GM12864 (cell line): ENCODE measurements around the gene SLC6A20.

Source experiments
- DNase-seq: peaks from one replicate; pipeline ENCODE4 v3.0.0-alpha.2; 2011; ENCODE audit warnings: low read depth
- H3K4me3 ChIP-seq: 2 replicates; pipeline ENCODE4 v1.5.1; 2011; ENCODE audit warnings: mild to moderate bottlenecking, low read depth, low read length, control low read depth
- CTCF ChIP-seq: IDR thresholded peaks from 2 replicates; pipeline ENCODE4 v1.5.1; 2011; ENCODE audit warnings: low read depth, mild to moderate bottlenecking, moderate library complexity, low read length, control low read depth, inconsistent platforms; ENCODE audit errors: missing control alignments

The SLC6A20 gene

DNA sequence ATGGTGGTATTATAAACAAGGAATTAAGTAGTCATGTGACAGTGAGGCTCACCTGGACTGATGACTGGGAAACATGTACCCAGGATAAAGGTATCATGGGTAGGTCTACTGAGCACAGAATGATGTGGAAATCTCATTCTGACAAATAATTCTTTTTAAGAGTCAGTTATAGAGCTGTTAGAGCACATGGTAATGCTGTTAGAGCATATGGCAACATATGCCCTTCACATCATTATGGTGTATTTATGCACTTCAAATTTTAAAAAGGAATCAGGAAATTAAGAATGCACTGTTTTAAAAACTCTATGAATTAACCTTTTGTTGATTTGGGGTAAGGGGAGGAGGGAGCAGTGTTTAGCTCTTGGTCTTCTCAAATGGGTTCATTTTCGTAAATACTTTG, 1.7 kb downstream of the SLC6A20 start:
- no peak for DNase-seq
- no peak for TF ChIP-seq CTCF
- no peak overlapping the region for H3K4me3 ChIP-seq

DNA sequence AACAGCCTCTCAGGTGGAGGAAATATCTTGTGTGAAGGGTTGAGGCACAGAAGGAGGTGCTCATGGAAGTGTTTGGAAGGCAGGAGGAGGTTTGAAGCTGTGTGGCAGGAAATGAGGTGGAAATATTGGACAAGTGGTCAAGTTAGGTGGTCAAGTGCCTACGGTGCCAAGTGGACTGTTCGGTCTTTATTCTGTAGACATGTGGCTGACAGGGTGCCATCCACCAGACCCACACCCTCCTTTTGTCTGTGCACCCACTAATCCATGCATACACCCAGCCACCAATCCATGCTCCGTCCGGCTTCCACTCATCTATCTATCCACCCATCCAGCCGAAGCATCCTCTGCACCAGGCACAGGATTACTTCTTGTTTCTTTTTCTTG, 2.2 kb downstream of the SLC6A20 start:
- TF ChIP-seq CTCF: no peak
- no peak for DNase-seq
- H3K4me3 ChIP-seq: no peak overlapping the region

DNA sequence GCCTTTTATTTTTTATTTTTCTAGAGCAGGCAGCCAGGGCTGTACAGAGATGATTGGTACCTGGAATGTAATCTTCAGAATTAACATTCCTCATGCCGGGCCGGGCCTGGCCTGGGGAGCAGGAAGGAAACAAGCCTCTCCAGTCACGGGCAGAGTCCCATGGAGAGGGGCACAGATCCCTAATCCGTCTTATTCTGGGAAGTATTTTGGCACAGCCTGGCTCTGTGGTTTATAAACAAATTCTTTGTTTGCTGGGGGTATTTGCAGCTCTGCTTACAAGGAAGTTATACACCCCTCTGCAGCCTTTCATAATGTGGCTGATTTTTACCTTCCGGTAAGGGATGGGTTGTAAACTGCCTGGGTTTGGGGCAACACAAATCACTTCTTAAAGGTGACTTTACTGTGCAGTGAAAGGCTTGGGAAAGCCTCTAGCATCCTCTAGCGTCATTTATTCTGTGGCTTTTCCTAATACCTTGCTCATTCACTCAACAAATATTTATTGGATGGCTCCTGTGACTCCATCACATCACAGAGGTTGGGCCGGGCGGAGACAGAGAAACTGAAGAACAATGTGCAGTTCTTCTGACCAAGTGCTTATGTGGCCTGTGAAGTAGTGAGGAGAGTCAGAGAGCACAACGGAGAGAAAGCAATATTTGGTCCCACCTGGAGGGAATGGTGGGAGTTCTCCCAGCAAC, 2.7 kb downstream of the SLC6A20 start:
- DNase-seq: no peak
- TF ChIP-seq CTCF: no peak
- no peak overlapping the region for H3K4me3 ChIP-seq

GRCh38 chr3:45792516-45793172, 3.7 kb downstream of the SLC6A20 start:
- no peak for TF ChIP-seq CTCF

GRCh38 chr3:45792036-45792435, 4.3 kb downstream of the SLC6A20 start:
- H3K4me3 ChIP-seq: no peak overlapping the region
- no peak for TF ChIP-seq CTCF
- no peak for DNase-seq

More at GRCh38 chr3:45792516-45793172, 3.7 kb downstream of the SLC6A20 start:
- no peak overlapping the region for H3K4me3 ChIP-seq
- no peak for DNase-seq

- TF ChIP-seq CTCF: no peak
- no peak overlapping the region for H3K4me3 ChIP-seq
- DNase-seq: no peak
These were observed 5.7 kb downstream of the SLC6A20 start for GRCh38 chr3:45790596-45790995.

DNA sequence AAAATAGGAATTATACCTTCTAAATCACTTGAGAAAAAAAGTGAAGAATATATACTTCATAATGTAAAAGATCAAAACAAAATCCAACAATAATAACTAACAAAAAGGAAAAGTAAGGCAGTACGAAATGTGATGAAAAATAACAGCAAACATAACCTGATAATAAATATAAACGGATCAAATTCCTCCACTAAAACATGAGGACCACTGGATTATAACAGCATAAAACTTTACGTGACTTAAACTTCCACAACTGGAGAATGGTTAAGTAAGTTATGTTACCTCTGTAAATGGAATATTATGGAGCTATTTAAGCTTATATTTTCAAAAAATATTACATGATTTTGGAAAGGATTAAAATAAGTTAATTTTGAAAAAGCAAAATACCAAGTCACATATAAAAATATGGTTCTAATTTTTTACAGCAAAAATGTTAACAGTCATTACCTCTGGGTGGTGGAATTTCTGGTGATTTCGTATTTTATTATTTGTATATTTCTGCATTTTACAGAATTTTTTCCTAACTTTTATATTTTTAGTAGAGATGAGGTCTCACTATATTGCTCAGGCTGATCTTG, 7.0 kb downstream of the SLC6A20 start:
- TF ChIP-seq CTCF: no peak
- no peak overlapping the region for H3K4me3 ChIP-seq
- DNase-seq: no peak
